HEK293T (cell line): ENCODE results near the gene MRPL27.

Source experiments
- BHLHE40 ChIP-seq: fragments of 450-650 bp; IDR thresholded peaks from 2 replicates; pipeline ENCODE4 v1.6.1; 2016; ENCODE audit warnings: mild to moderate bottlenecking, moderate library complexity, borderline replicate concordance
- ELF4 ChIP-seq: fragments of 450-650 bp; IDR thresholded peaks from 2 replicates; pipeline ENCODE4 v1.6.1; 2017; ENCODE audit warnings: antibody characterized with exemption
- FOXA1 ChIP-seq: fragments of 450-650 bp; IDR thresholded peaks from 2 replicates; pipeline ENCODE4 v1.6.1; 2016; ENCODE audit warnings: mild to moderate bottlenecking
- FOXK2 ChIP-seq: fragments of 450-650 bp; IDR thresholded peaks from 2 replicates; pipeline ENCODE4 v1.6.1; 2016; ENCODE audit warnings: mild to moderate bottlenecking
- FOXM1 ChIP-seq: fragments of 450-650 bp; IDR thresholded peaks from 2 replicates; pipeline ENCODE4 v1.6.1; 2017; ENCODE audit warnings: mild to moderate bottlenecking, borderline replicate concordance
- HDGF ChIP-seq: fragments of 450-650 bp; IDR thresholded peaks from 2 replicates; pipeline ENCODE4 v1.6.1; 2017; ENCODE audit warnings: antibody characterized with exemption, borderline replicate concordance
- NFRKB ChIP-seq: fragments of 450-650 bp; IDR thresholded peaks from 2 replicates; pipeline ENCODE4 v1.6.1; 2016; ENCODE audit warnings: mild to moderate bottlenecking, moderate library complexity
- PKNOX1 ChIP-seq: fragments of 450-650 bp; IDR thresholded peaks from 2 replicates; pipeline ENCODE4 v1.6.1; 2016
- SP1 ChIP-seq: fragments of 450-650 bp; IDR thresholded peaks from 2 replicates; pipeline ENCODE4 v1.6.1; 2017
- SUZ12 ChIP-seq: fragments of 450-650 bp; IDR thresholded peaks from 2 replicates; pipeline ENCODE4 v1.6.1; 2016; ENCODE audit warnings: mild to moderate bottlenecking
- ZNF384 ChIP-seq: fragments of 450-650 bp; IDR thresholded peaks from 2 replicates; pipeline ENCODE4 v1.6.1; 2016

GRCh38 chr17:50381920-50382319 is 8.9 kb upstream of the MRPL27 start:
- TF ChIP-seq FOXK2 (no peak), SP1 (no peak), BHLHE40 (no peak), FOXA1 (no peak), ZNF384 (no peak), SUZ12 (no peak), HDGF (no peak), ELF4 (no peak), NFRKB (no peak), FOXM1 (no peak), PKNOX1 (no peak)
